ENCODE measurements around the gene NREP. TPM values are rescaled to one million over a fixed set of nuclear protein-coding genes. Genes with fewer than 3 reads are reported as not detected.

Gene NREP
- total RNA-seq, 1 experiment from 2014 or later: 163 TPM

DNA sequence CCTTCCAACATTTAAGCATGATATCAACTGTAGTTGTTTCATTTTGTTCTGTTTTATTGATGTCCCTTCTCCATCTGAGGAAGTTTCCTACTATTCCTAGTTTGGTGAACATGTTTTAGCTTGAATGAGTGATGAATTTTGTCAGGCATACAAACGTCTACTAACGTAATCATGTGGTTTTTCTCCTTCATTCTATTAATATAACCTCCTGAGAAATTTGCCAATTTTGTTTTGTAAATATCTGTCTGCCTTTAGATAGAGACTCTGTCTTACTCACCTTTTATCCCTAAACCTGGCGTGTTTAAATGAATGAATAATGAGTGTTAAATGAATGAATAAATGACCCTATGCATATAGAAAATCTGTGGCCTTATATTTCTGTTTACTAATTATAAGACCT, 26.5 kb upstream of the NREP start:
- H3K4me1 ChIP-seq (ENCODE audit: insufficient read depth, low read length): peaks cover 2% of the 10 kb centered on the region; the same call in 1 of the 2 replicates
- H2BK120ac ChIP-seq (ENCODE audit: low read depth, low read length, poor library complexity, severe bottlenecking): no peak overlapping the region
- no peak overlapping the region for H2AK5ac ChIP-seq (ENCODE audit: insufficient read length, low read length)
- H2BK12ac ChIP-seq (ENCODE audit: insufficient read length, low read depth, low read length): no peak overlapping the region
- Mint-ChIP-seq H3K27ac (no peak overlapping the region), H3K4me1 (peaks cover 14 to 21% of the 10 kb centered on the region in 2 experiments), H3K36me3 (ENCODE audit: insufficient read depth in 1 of 3, low read depth in 3 of 3) (no peaks in the 10 kb centered on the region), H3K9me3 (no peaks in the 10 kb centered on the region), H3K4me3 (no peak overlapping the region), H3K27me3 (ENCODE audit: low read depth) (no peaks in the 10 kb centered on the region; the same call in 1 of the 2 replicates)
- H2BK15ac ChIP-seq (ENCODE audit: low read depth, low read length): no peak overlapping the region
- no peak overlapping the region for H3K14ac ChIP-seq (ENCODE audit: insufficient read depth, low read length)
- H3K27ac ChIP-seq (ENCODE audit: insufficient read length, low read depth, low read length): no peak overlapping the region
- no peak overlapping the region for H4K5ac ChIP-seq (ENCODE audit: insufficient read length, low read depth, low read length)
- no peaks in the 10 kb centered on the region for H3K79me1 ChIP-seq (ENCODE audit: insufficient read depth, low read depth, low read length, poor library complexity, severe bottlenecking)
- WGBS (ENCODE audit: extremely low coverage, insufficient read length, low lambda C conversion rate): no CpG with 5 or more reads among the region's 3 CpGs
- H3K23me2 ChIP-seq (ENCODE audit: insufficient read length, low read depth, low read length, poor library complexity, severe bottlenecking): no peaks in the 10 kb centered on the region
- no peak overlapping the region for H3K18ac ChIP-seq (ENCODE audit: insufficient read length, low read depth, low read length)
- DNase-seq: no peak
- H3K4ac ChIP-seq (ENCODE audit: low read depth, low read length): no peak overlapping the region
- TF ChIP-seq, protein P1, sequence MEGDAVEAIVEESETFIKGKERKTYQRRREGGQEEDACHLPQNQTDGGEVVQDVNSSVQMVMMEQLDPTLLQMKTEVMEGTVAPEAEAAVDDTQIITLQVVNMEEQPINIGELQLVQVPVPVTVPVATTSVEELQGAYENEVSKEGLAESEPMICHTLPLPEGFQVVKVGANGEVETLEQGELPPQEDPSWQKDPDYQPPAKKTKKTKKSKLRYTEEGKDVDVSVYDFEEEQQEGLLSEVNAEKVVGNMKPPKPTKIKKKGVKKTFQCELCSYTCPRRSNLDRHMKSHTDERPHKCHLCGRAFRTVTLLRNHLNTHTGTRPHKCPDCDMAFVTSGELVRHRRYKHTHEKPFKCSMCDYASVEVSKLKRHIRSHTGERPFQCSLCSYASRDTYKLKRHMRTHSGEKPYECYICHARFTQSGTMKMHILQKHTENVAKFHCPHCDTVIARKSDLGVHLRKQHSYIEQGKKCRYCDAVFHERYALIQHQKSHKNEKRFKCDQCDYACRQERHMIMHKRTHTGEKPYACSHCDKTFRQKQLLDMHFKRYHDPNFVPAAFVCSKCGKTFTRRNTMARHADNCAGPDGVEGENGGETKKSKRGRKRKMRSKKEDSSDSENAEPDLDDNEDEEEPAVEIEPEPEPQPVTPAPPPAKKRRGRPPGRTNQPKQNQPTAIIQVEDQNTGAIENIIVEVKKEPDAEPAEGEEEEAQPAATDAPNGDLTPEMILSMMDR (conservative IDR thresholded peaks at IDR 0.05): no peak
- H3K27me3 ChIP-seq (ENCODE audit: insufficient read depth, low read length): no peaks in the 10 kb centered on the region
- H3K23ac ChIP-seq (ENCODE audit: insufficient read length, low read depth, low read length): no peak overlapping the region
- no peak overlapping the region for H4K91ac ChIP-seq (ENCODE audit: insufficient read length, low read depth, low read length)
- H3T11ph ChIP-seq (ENCODE audit: low read length): no peak overlapping the region
- H3K79me2 ChIP-seq (ENCODE audit: insufficient read depth, low read length): no peaks in the 10 kb centered on the region
- no peak overlapping the region for H2BK20ac ChIP-seq (ENCODE audit: low read depth, low read length, poor library complexity, severe bottlenecking)
- H4K20me1 ChIP-seq (ENCODE audit: control insufficient read depth, insufficient read depth, insufficient read length): no peaks in the 10 kb centered on the region
- H3K9me3 ChIP-seq (ENCODE audit: control insufficient read depth, low read depth, low read length): no peaks in the 10 kb centered on the region
- H2AFZ ChIP-seq (ENCODE audit: low read length): no peak overlapping the region
- no peak overlapping the region for H3K4me2 ChIP-seq (ENCODE audit: insufficient read depth, insufficient read length, low read length)
- H4K8ac ChIP-seq (replicated peaks; ENCODE audit: insufficient read length, low read depth, low read length): no peak overlapping the region
- no peak overlapping the region for H3K56ac ChIP-seq (ENCODE audit: insufficient read length, low read depth, low read length)
- no peak overlapping the region for H2BK5ac ChIP-seq (ENCODE audit: insufficient read length, low read length)
- H3K9ac ChIP-seq (ENCODE audit: extremely low read depth, insufficient read length, low read length): no peak overlapping the region
